Endothelial cell of umbilical vein (primary cell): ENCODE results near the gene SLC25A13.

Experiments
- GATA2 ChIP-seq: IDR thresholded peaks from 2 replicates; pipeline ENCODE4 v1.7.0; 2011; ENCODE audit warnings: low read depth, mild to moderate bottlenecking, moderate library complexity, mixed read lengths, low read length; ENCODE audit not compliant: insufficient read length, insufficient read depth
- MYC ChIP-seq: IDR thresholded peaks from one replicate; pipeline ENCODE4 v1.6.1; 2011; ENCODE audit warnings: mild to moderate bottlenecking, low read depth, low read length
- POLR2A ChIP-seq: IDR thresholded peaks from 2 replicates; pipeline ENCODE4 v1.6.1; 2012; ENCODE audit warnings: low read depth, mild to moderate bottlenecking, control low read depth, low read length
- POLR2AphosphoS5 ChIP-seq: IDR thresholded peaks from 2 replicates; pipeline ENCODE4 v1.6.1; 2012; ENCODE audit warnings: low read depth, mild to moderate bottlenecking, control low read depth, low read length, moderate library complexity; ENCODE audit not compliant: insufficient read depth

DNA sequence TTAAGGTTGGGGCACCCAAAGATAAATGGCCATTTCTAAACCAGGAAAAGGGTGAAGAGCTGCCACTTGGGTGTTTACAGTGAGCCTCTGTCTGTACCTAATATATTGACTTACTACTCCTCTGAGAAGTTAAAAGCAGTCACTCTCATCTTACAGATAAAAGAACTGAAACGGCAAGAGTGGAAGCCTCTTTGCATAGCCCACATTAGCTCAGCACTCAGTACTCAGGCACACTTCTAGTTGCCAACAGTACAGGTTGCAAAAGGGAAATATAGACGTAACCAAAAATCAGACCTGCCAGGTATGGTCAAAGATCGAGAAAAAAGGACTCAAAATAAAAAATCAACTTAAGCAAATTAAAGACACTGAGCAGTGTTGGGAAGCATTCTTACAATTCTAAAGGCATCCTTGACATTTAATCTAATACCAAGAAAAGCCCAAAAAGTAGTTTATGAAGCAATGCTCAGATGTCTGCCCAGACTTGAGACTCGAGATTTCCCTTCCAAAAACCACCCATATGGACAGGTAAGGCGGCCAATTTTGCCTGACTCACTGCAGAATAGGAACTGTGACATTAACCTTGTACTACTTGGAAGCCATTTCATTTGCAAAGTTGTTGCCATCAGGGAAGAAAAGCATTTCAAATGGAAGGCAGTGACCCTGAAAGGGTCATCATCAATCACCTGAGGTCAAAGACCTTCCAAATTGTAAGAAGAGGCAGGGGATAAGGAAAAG, 139.3 kb downstream of the SLC25A13 start:
- TF ChIP-seq POLR2AphosphoS5: no peak
- no peak for TF ChIP-seq POLR2A
- TF ChIP-seq MYC: no peak
- TF ChIP-seq GATA2: no peak
